Measurements from ENCODE around the gene VTI1A.

Gene VTI1A

GRCh38 chr10:112768121-112768520 lies 321.1 kb downstream of the VTI1A start:
- H3K4me3 ChIP-seq (ENCODE audit: low read depth, low read length), result no peak overlapping the region
- TF ChIP-seq CTCF (IDR thresholded peaks at IDR 0.05; ENCODE audit: control insufficient read depth, extremely low read depth, insufficient read depth), result no peak
- DNase-seq (ENCODE audit: low read depth), result no peak

GRCh38 chr10:112769081-112769480 lies 322.1 kb downstream of the VTI1A start:
- no peak for TF ChIP-seq CTCF (IDR thresholded peaks at IDR 0.05; ENCODE audit: control insufficient read depth, extremely low read depth, insufficient read depth)
- no peak overlapping the region for H3K4me3 ChIP-seq (ENCODE audit: low read depth, low read length)
- DNase-seq (ENCODE audit: low read depth), result no peak

DNA sequence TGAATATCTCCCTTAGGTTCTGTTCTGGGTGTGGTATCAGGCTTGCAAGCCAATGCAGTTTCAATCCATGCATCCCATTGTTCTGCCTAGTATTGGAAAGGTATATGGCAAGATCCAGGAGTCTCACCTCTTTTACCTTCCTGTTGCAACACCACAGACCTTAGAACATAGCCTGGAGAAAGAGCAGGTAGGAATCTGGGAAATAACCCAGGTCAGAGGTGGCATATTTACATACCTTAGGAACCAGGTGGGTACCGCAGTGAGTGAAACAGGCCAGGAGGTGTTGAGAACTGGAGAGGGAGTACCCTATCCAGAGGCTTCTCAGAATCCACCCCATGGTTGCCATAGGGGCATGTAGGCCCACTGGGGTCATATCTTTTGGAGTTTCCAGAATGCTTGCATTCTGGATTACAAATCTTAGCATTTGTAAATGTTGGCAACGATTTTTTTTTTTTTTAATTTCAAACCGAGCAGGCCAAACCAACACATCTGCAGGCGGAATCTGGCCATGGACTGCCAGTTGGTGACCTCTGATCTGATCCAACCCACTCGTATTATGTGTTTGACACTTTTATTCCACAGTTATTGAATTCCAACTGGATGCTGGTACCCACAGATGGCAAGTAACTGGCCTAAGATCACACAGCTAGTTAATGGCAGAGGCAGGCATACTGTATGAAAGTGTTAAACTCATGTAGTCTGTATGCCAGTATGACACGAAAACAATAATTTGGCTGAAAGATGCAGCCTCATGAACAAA lies 322.8 kb downstream of the VTI1A start:
- no peak for DNase-seq (ENCODE audit: low read depth)
- no peak for TF ChIP-seq CTCF (IDR thresholded peaks at IDR 0.05; ENCODE audit: control insufficient read depth, extremely low read depth, insufficient read depth)
- no peak overlapping the region for H3K4me3 ChIP-seq (ENCODE audit: low read depth, low read length)

- H3K4me3 ChIP-seq (ENCODE audit: low read depth, low read length), result no peak overlapping the region
- TF ChIP-seq CTCF (IDR thresholded peaks at IDR 0.05; ENCODE audit: control insufficient read depth, extremely low read depth, insufficient read depth), result no peak
- no peak for DNase-seq (ENCODE audit: low read depth)
These were observed 324.7 kb downstream of the VTI1A start for GRCh38 chr10:112771733-112772132.

GRCh38 chr10:112773783-112774182 lies 326.8 kb downstream of the VTI1A start:
- TF ChIP-seq CTCF (IDR thresholded peaks at IDR 0.05; ENCODE audit: control insufficient read depth, extremely low read depth, insufficient read depth), result no peak
- H3K4me3 ChIP-seq (ENCODE audit: low read depth, low read length), result no peak overlapping the region
- DNase-seq (ENCODE audit: low read depth), result no peak

DNA sequence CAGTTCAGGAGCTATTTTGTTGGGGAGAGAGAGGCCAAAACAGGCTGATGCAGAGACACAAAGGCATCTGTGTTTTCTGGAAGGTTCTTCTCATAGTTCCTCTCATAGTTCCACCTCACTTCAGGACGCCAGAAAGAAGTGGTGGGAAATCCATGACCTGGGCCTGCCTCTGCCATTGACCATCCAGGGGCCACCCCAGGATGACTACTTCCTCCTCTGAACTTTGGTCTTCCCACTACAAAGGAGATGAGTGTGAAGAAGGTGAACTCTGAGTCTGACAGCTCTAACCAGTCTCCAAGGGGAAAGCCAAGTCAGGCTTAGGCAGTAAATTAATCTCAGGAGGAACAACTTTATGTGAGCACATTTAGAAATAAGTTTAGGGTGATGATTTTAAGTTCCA lies 327.2 kb downstream of the VTI1A start:
- DNase-seq (ENCODE audit: low read depth), result no peak
- no peak for TF ChIP-seq CTCF (IDR thresholded peaks at IDR 0.05; ENCODE audit: control insufficient read depth, extremely low read depth, insufficient read depth)

GRCh38 chr10:112774798-112775197 lies 327.8 kb downstream of the VTI1A start:
- TF ChIP-seq CTCF (IDR thresholded peaks at IDR 0.05; ENCODE audit: control insufficient read depth, extremely low read depth, insufficient read depth), result no peak
- no peak overlapping the region for H3K4me3 ChIP-seq (ENCODE audit: low read depth, low read length)
- no peak for DNase-seq (ENCODE audit: low read depth)

More for the DNA sequence above, 327.2 kb downstream of the VTI1A start:
- H3K4me3 ChIP-seq (ENCODE audit: low read depth, low read length), result no peak overlapping the region
